Measurements from ENCODE around the gene FGA. TPM values are rescaled to one million over a fixed set of nuclear protein-coding genes. Genes with fewer than 3 reads are reported as not detected.

Gene FGA
- total RNA-seq, 2 experiments from 2014 or later, result not detected

DNA sequence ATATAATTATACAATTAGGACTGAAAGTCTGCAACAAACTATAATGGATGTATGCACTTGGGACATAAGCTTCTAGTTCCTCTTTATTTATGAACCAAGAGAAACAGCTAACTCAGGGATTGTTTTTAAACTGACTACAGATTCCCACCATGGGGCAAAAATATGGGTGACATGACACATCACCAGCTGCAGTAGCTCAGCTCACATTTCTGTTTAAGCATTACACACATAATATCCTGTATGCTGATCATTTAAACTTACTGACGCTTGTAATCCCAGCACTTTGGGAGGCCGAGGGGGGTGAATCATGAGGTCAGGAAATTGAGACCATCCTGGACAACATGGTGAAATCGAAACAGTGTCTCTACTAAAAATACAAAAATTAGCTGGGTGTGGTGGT lies 16.2 kb downstream of the FGA start:
- Mint-ChIP-seq H3K36me3 (no peaks in the 10 kb centered on the region), H3K4me1 (no peaks in the 10 kb centered on the region), H3K4me3 (no peak overlapping the region), H3K27ac (no peak overlapping the region), H3K9me3 (no peaks in the 10 kb centered on the region), H3K27me3 (peaks cover 28% of the 10 kb centered on the region)
- no peak for DNase-seq

DNA sequence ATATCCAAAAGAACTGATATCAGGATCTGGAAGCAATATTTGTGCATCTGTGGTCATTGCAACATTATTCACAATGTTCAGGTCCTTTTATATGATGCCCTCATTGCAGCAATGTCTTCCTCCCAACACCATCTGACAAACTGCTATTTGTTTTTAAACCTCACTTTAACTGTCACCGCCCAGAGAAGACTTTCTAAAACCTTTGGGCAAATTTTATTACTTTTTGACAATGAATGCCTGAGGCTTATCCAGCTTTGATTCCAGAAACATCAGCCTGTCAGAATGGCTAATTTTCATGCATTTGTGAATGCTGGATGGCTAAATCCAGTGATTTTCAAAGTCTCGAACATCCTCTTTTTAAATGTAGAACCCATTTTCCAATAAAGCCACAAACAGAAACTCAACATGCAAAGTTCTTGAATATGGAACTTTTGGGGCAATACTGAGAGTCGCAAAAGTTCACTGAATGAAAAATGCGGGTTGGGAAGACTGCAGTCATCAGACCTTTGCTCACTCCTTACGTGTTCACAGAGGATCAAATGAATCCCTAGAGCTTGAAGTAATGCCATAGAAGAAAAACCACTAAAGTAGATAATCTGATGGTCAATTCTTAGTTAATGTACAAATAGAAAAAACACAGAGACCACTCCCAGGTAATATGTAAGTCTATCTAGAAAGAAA lies 17.2 kb downstream of the FGA start:
- Mint-ChIP-seq H3K4me3 (no peak overlapping the region), H3K36me3 (no peaks in the 10 kb centered on the region), H3K4me1 (no peaks in the 10 kb centered on the region), H3K27ac (no peak overlapping the region), H3K27me3 (peaks cover 28% of the 10 kb centered on the region), H3K9me3 (no peaks in the 10 kb centered on the region)
- no peak for DNase-seq

DNA sequence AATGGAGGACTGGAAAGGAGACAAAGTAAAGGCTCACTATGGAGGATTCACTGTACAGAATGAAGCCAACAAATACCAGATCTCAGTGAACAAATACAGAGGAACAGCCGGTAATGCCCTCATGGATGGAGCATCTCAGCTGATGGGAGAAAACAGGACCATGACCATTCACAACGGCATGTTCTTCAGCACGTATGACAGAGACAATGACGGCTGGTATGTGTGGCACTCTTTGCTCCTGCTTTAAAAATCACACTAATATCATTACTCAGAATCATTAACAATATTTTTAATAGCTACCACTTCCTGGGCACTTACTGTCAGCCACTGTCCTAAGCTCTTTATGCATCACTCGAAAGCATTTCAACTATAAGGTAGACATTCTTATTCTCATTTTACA lies 21.0 kb downstream of the FGA start:
- Mint-ChIP-seq H3K9me3 (no peaks in the 10 kb centered on the region), H3K36me3 (no peaks in the 10 kb centered on the region), H3K4me1 (peaks cover 5% of the 10 kb centered on the region), H3K4me3 (no peak overlapping the region), H3K27me3 (peaks cover 15% of the 10 kb centered on the region), H3K27ac (no peak overlapping the region)
- no peak for DNase-seq

DNA sequence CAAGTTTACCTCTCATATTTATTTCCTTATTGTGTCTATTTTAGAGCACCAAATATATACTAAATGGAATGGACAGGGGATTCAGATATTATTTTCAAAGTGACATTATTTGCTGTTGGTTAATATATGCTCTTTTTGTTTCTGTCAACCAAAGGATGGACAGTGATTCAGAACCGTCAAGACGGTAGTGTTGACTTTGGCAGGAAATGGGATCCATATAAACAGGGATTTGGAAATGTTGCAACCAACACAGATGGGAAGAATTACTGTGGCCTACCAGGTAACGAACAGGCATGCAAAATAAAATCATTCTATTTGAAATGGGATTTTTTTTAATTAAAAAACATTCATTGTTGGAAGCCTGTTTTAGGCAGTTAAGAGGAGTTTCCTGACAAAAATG lies 21.5 kb downstream of the FGA start:
- H3K9me3 Mint-ChIP-seq, result no peaks in the 10 kb centered on the region
- peaks cover 13% of the 10 kb centered on the region for H3K27me3 Mint-ChIP-seq
- DNase-seq, result no peak
- no peak overlapping the region for H3K4me3 Mint-ChIP-seq
- no peaks in the 10 kb centered on the region for H3K36me3 Mint-ChIP-seq
- H3K4me1 Mint-ChIP-seq, result peaks cover 5% of the 10 kb centered on the region
- H3K27ac Mint-ChIP-seq, result no peak overlapping the region

DNA sequence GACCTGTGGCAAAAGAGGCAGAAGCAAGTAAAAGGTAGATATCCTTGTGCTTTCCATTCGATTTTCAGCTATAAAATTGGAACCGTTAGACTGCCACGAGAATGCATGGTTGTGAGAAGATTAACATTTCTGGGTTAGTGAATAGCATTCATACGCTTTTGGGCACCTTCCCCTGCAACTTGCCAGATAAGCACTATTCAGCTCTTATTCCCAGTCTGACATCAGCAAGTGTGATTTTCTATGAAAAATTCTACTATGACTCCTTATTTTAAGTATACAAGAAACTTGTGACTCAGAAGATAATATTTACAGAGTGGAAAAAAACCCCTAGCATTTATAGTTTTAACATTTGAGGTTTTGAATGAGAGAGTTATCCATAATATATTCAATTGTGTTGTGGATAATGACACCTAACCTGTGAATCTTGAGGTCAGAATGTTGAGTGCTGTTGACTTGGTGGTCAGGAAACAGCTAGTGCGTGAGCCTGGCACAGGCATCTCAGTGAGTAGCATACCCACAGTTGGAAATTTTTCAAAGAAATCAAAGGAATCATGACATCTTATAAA lies 23.8 kb downstream of the FGA start:
- H3K36me3 Mint-ChIP-seq, result no peaks in the 10 kb centered on the region
- no peaks in the 10 kb centered on the region for H3K9me3 Mint-ChIP-seq
- peaks cover 5% of the 10 kb centered on the region for H3K4me1 Mint-ChIP-seq
- no peak overlapping the region for H3K4me3 Mint-ChIP-seq
- peaks cover 12% of the 10 kb centered on the region for H3K27me3 Mint-ChIP-seq
- no peak overlapping the region for H3K27ac Mint-ChIP-seq
- no peak for DNase-seq

DNA sequence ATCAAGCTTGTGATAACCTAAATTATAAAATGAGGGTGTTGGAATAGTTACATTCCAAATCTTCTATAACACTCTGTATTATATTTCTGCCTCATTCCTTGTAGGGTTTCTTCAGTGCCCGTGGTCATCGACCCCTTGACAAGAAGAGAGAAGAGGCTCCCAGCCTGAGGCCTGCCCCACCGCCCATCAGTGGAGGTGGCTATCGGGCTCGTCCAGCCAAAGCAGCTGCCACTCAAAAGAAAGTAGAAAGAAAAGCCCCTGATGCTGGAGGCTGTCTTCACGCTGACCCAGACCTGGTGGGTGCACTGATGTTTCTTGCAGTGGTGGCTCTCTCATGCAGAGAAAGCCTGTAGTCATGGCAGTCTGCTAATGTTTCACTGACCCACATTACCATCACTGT lies 24.8 kb downstream of the FGA start:
- H3K36me3 Mint-ChIP-seq, result no peaks in the 10 kb centered on the region
- H3K9me3 Mint-ChIP-seq, result no peaks in the 10 kb centered on the region
- H3K27me3 Mint-ChIP-seq, result peaks cover 2% of the 10 kb centered on the region
- DNase-seq, result no peak
- H3K4me3 Mint-ChIP-seq, result no peak overlapping the region
- H3K4me1 Mint-ChIP-seq, result peaks cover 5% of the 10 kb centered on the region
- H3K27ac Mint-ChIP-seq, result no peak overlapping the region

DNA sequence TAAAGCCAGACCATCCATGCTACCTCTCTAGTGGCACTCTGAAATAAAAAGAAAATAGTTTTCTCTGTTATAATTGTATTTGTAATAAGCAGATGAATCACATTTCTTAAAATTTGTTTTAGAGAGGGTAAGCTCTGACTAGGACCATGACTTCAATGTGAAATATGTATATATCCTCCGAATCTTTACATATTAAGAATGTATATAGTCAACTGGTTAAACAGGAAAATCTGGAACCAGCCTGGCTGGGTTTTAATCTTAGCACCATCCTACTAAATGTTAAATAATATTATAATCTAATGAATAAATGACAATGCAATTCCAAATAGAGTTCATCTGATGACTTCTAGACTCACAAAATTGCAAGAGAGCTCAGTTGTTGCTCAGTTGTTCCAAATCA lies 26.2 kb downstream of the FGA start:
- H3K27me3 Mint-ChIP-seq, result peaks cover 3% of the 10 kb centered on the region
- peaks cover 10% of the 10 kb centered on the region for H3K4me1 Mint-ChIP-seq
- no peak for DNase-seq
- H3K9me3 Mint-ChIP-seq, result no peaks in the 10 kb centered on the region
- no peak overlapping the region for H3K27ac Mint-ChIP-seq
- no peaks in the 10 kb centered on the region for H3K36me3 Mint-ChIP-seq
- H3K4me3 Mint-ChIP-seq, result no peak overlapping the region

DNA sequence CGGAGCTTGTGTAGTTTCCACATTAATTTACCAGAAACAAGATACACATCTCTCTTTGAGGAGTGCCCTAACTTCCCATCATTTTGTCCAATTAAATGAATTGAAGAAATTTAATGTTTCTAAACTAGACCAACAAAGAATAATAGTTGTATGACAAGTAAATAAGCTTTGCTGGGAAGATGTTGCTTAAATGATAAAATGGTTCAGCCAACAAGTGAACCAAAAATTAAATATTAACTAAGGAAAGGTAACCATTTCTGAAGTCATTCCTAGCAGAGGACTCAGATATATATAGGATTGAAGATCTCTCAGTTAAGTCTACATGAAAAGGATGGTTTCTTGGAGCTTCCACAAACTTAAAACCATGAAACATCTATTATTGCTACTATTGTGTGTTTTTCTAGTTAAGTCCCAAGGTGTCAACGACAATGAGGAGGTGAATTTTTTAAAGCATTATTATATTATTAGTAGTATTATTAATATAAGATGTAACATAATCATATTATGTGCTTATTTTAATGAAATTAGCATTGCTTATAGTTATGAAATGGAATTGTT lies 27.8 kb downstream of the FGA start, which contains the start of gene FGB:
Gene FGB, plus strand, starts transcription at position 315 of the 558 bp plus-strand sequence. Its CDS starts 8 bp downstream, at position 323.
- no peak for DNase-seq
- peaks cover 10% of the 10 kb centered on the region for H3K4me1 Mint-ChIP-seq
- H3K27ac Mint-ChIP-seq, result no peak within 1 kb of the TSS
- no peaks in the 10 kb centered on the region for H3K36me3 Mint-ChIP-seq
- H3K27me3 Mint-ChIP-seq, result peaks cover 8% of the 10 kb centered on the region
- H3K9me3 Mint-ChIP-seq, result no peaks in the 10 kb centered on the region
- no peak within 1 kb of the TSS for H3K4me3 Mint-ChIP-seq

DNA sequence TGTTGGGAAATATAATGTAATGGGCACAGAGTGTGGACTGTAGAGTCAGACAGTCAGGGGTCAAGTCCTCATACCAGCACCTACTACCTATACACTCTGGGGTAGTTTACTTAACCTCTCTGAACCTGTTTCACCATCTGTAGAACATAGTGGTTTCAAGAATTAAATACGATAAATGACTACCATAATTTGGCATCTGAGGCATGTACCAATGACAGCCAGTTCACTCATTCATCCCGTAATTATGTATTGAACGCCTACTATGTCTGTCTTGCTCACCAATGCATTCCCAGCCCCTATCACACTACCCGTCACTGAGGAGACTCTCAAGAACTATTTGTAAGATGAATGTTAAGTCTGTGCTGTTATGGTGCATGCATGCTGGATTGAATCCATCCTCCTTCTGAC lies 29.7 kb downstream of the FGA start:
- no peak for DNase-seq
- H3K4me1 Mint-ChIP-seq, result peaks cover 5% of the 10 kb centered on the region
- no peak overlapping the region for H3K27ac Mint-ChIP-seq
- H3K9me3 Mint-ChIP-seq, result no peaks in the 10 kb centered on the region
- H3K27me3 Mint-ChIP-seq, result peaks cover 8% of the 10 kb centered on the region
- H3K36me3 Mint-ChIP-seq, result no peaks in the 10 kb centered on the region
- no peak overlapping the region for H3K4me3 Mint-ChIP-seq

DNA sequence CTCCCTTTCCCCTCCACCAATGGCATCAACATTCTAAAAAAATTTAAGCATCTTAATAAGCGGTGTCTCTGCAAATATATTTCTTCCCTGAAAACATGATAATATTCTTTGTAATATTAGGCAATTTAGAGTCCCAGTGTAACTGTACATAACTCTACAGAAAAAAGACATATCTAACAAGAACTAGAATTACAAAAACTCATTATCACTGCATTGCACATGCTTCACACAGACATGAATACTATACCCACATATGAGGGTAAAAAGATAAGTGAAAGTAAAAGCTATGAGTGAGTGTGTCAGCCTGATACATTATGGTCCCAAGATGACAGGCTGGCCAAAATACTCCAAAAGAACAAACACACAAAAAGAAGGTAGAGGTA lies 30.1 kb downstream of the FGA start:
- no peak for DNase-seq
- Mint-ChIP-seq H3K9me3 (no peaks in the 10 kb centered on the region), H3K4me3 (no peak overlapping the region), H3K27me3 (peaks cover 8% of the 10 kb centered on the region), H3K36me3 (no peaks in the 10 kb centered on the region), H3K27ac (no peak overlapping the region), H3K4me1 (peaks cover 5% of the 10 kb centered on the region)

DNA sequence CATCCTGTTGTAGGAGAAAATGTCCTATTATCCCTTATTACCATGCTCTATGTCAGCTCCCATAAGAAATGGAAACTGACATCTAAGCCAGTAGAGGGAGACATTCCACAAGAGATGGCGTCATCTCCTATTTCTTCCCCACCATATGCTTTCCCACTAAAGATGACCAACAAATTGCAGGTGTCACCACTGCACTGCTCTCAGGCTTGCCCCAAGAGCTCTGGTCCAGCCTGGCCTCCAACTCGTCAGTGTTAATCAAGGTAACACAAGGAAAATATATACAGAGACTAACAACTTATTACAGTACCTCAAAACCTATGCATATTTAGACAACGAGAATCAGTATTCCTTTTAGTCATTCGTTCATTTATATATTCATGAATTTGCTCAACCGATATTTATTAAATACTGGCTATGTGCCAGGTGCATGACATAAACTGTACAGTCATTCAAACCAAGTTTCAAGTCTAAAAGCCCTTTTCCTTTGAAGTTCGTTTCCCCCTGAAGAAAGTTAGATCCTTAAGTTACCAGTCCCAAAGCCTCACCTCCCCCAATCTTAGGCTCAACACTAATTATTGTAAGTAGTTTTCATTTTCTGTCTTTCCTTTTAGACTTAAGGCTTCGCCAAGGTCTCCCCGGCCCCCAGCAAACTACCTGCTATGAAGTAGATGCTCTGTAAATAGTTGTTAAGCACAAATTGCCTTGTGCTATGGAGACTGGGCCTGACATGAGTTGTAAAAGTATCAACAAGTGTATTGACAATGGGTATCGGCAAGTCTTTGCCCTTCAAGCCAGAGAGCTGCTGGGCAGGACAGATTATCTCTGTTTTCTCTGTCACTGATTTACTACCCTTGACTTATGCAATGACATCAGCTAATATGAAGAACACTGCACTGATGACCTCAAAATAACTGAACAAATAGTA lies 30.8 kb downstream of the FGA start:
- H3K27ac Mint-ChIP-seq, result no peak overlapping the region

DNA sequence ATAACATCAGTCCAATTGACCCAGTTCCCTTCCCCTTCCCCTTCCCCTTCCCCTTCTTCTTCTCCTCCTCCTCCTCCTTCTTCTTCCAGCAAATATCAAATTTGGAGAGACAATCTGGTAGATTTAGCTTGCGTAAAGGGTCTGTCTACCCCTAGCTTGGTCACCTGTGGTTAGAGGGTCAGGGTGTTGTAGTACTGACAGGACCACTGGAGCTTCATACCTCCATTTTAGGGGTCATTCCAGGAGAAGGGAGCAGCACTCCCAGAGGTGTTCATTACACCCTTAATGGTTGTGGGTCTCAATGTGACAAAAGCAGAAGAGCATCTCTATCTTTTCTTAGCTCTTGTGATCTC lies 31.4 kb downstream of the FGA start:
- no peak overlapping the region for H3K4me3 Mint-ChIP-seq
- peaks cover 5% of the 10 kb centered on the region for H3K4me1 Mint-ChIP-seq
- DNase-seq, result no peak
- peaks cover 8% of the 10 kb centered on the region for H3K27me3 Mint-ChIP-seq
- no peaks in the 10 kb centered on the region for H3K9me3 Mint-ChIP-seq
- no peak overlapping the region for H3K27ac Mint-ChIP-seq
- H3K36me3 Mint-ChIP-seq, result no peaks in the 10 kb centered on the region

More for the DNA sequence above, 30.8 kb downstream of the FGA start:
- Mint-ChIP-seq H3K36me3 (no peaks in the 10 kb centered on the region), H3K27me3 (peaks cover 8% of the 10 kb centered on the region), H3K4me3 (no peak overlapping the region), H3K9me3 (no peaks in the 10 kb centered on the region), H3K4me1 (peaks cover 5% of the 10 kb centered on the region)
- no peak for DNase-seq

DNA sequence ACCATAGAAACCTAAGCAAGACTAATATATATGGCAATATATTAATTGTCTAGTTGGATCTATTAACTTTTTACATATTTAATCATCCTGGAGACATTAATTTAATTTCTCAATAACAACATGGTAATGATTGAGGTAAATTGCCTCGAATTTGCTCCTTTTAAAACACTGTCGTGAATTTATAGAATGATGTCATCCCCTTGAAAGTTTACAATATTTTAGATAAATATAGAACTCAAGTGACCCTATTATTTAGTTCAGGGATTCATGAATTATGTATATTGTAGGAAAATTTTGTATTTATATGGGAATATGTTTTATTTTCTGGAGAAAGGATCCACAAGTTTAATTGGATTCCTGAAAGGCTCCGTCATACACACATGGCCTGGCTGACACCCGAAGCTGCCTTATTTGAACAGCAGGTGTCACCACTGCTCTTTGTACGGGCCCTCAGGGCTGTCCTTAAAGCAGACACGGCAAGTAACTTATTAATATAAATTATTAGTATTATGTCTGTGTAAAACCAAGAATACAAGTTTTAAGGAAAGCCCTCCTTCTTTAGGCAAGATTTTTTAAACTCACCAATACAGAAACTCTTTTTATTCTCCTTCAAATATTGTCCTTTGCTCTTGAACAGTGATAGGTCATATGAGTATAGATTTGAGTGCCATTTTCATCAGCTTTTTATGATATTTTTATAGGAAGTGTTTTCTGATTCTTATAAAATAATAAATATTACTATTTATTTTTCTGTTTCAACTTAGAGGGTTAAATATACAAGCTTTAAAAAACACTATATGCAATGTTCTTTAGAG lies 38.5 kb downstream of the FGA start:
- peak; percentile 63 for DNase-seq
- H3K4me3 Mint-ChIP-seq, result no peak overlapping the region
- no peaks in the 10 kb centered on the region for H3K9me3 Mint-ChIP-seq
- H3K36me3 Mint-ChIP-seq, result peaks cover 7% of the 10 kb centered on the region
- no peaks in the 10 kb centered on the region for H3K27me3 Mint-ChIP-seq
- H3K4me1 Mint-ChIP-seq, result peaks cover 15% of the 10 kb centered on the region
- H3K27ac Mint-ChIP-seq, result no peak overlapping the region

DNA sequence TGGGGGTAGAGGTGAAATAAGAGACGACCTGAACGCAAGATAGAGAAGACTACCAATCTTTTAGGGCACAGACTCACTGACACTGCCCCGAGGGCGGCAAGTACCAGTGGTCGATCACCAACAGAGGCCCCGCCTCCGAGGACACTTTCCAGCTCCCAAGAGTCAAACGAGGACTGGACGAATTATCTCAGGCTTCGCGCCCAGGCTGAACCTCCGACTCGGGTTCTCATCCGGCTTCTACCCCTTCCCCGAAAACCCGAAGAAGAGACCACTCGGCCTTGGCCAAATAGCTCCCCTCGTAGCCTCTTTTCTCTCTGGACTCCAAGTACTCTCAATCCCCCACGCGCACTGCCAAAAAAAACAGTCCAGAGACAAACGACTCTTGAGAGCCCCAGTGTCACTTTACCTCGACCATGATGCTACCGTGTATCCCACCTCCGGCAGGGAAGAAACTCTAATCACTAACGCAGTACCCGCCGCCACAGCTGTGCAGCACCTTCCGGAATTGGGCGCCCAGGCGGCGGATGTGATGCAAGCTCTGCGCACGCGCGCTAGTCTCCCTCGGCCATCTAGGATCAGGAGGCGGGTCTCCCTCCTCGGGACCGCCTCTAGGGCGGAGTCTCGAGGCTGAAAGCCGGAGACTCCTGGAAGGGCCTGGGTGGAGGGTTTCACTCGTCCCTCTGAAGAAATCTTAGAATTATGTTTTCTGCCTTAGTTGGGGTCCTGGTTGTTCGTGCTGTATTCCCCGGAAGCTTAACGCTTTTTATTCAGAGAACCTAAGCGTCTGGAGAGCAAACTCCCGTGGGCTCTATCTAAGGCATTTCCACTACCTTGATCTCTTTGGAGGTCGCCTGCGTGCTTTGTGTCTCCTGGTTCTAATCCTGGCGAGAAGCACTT lies 40.4 kb downstream of the FGA start, which contains the start of gene PLRG1:
Gene PLRG1, minus strand, starts transcription at position 507 of the 897 bp plus-strand sequence. Its CDS starts 92 bp downstream, at position 415.
- H3K27me3 Mint-ChIP-seq, result no peaks in the 10 kb centered on the region
- H3K9me3 Mint-ChIP-seq, result no peaks in the 10 kb centered on the region
- H3K27ac Mint-ChIP-seq, result peak within 1 kb of the TSS; percentile 95
- DNase-seq, result peak; percentile 95
- peaks cover 15% of the 10 kb centered on the region for H3K4me1 Mint-ChIP-seq
- peaks cover 7% of the 10 kb centered on the region for H3K36me3 Mint-ChIP-seq
- H3K4me3 Mint-ChIP-seq, result peak within 1 kb of the TSS; percentile 95
